K562 (cell line): Measurements from ENCODE around the gene GIMAP8. TPM values are rescaled to one million over a fixed set of nuclear protein-coding genes. Genes with fewer than 3 reads are reported as not detected.

Source experiments
- ATAC-seq: fragments of 200-7000 bp; cut with Tn5 transposase; 3 replicates; pipeline ENCODE4 v1.9.1; 2020; ENCODE audit warnings: moderate library complexity
- BruUV-seq: library from RNA; stranded (reverse); fragments of 400-500 nt; replicated peaks from 2 replicates; lab custom pipeline; 2021; lab: Mats Ljungman, UMichigan
- CTCF ChIA-PET: fragments of 300-600 bp; formaldehyde crosslinking; extraction: SDS; loops from one replicate; lab custom pipeline; 2021; ENCODE audit warnings: low intra/inter-chr PET ratio; lab: Yijun Ruan, JAX
- POLR2A ChIA-PET: fragments of 300-600, 350-650 bp; sonication (Branson Sonifier 250); formaldehyde crosslinking; extraction: SDS; loops from one replicate; lab custom pipeline; 2021; ENCODE audit warnings: antibody characterized with exemption, inconsistent platforms; lab: Yijun Ruan, JAX
- DNase-seq, 4 experiments: peaks; one replicate each; pipeline versions ENCODE4 v3.0.0 to v3.0.0-alpha.2; 2011 to 2018; ENCODE audit warnings: low spot score in 3 of 4, mixed read lengths in 3 of 4; ENCODE audit errors: extremely low read depth in 1 of 4
- FAIRE-seq: peaks from 2 replicates; lab custom pipeline; 2011; peaks lifted over from hg19 to GRCh38; lab: Jason Lieb, UNC
- H2AFZ ChIP-seq: 2 replicates; pipeline ENCODE4 v1.6.0; 2011; ENCODE audit warnings: low read depth, low read length, control low read depth, inconsistent platforms
- H3K27ac ChIP-seq: fragments of 200-600 bp; 3 replicates; pipeline ENCODE4 v1.8.0; 2011; ENCODE audit warnings: low read depth, mild to moderate bottlenecking, control low read depth, inconsistent platforms, low read length, moderate library complexity, mixed read lengths; ENCODE audit errors: extremely low read depth
- H3K27me3 ChIP-seq, 2 experiments: fragments of 300-600 bp in 1 of 2; 2 replicates in 1 of 2; 3 replicates in 1 of 2; pipeline versions ENCODE4 v1.6.0 to v1.8.0; 2011; ENCODE audit warnings: inconsistent platforms in 2 of 2, low read length in 2 of 2, mild to moderate bottlenecking in 1 of 2, mixed read lengths in 1 of 2, moderate library complexity in 1 of 2; ENCODE audit not compliant: control insufficient read depth in 2 of 2, insufficient read depth in 2 of 2
- H3K36me3 ChIP-seq: fragments of 300-600 bp; 3 replicates; pipeline ENCODE4 v1.8.0; 2011; ENCODE audit warnings: mild to moderate bottlenecking, low read length, inconsistent platforms; ENCODE audit not compliant: control insufficient read depth, insufficient read depth
- H3K4me1 ChIP-seq, 2 experiments: fragments of 200-600 bp in 1 of 2; replicated peaks in 1 of 2; 2 replicates in 1 of 2; 3 replicates in 1 of 2; pipeline versions ENCODE4 v1.5.1 to v1.8.0; 2011; ENCODE audit warnings: inconsistent platforms in 2 of 2, low read length in 2 of 2, mild to moderate bottlenecking in 1 of 2, mixed read lengths in 1 of 2, moderate library complexity in 1 of 2; ENCODE audit not compliant: control insufficient read depth in 2 of 2, insufficient read depth in 2 of 2
- H3K4me2 ChIP-seq: 2 replicates; pipeline ENCODE4 v1.6.1; 2011; ENCODE audit warnings: low read length, control low read depth, inconsistent platforms, mixed read lengths; ENCODE audit not compliant: insufficient read depth
- H3K4me3 ChIP-seq: fragments of 200-600 bp; sonication (generic), shearing (Covaris generic); 2 replicates; pipeline ENCODE4 v1.5.1; 2016; ENCODE audit warnings: control low read depth, inconsistent platforms
- H3K79me2 ChIP-seq: fragments of 200-600 bp; 3 replicates; pipeline ENCODE4 v1.8.0; 2011; ENCODE audit warnings: low read length, inconsistent platforms; ENCODE audit not compliant: control insufficient read depth, insufficient read depth
- H3K9ac ChIP-seq, 2 experiments: 2 replicates each; pipeline versions ENCODE4 v1.6.0 to v1.6.1; 2011; ENCODE audit warnings: low read depth in 2 of 2, low read length in 2 of 2, control low read depth in 1 of 2, inconsistent platforms in 1 of 2, mild to moderate bottlenecking in 1 of 2, mixed read lengths in 1 of 2; ENCODE audit not compliant: insufficient read depth in 1 of 2
- H3K9me1 ChIP-seq: one replicate; pipeline ENCODE4 v1.6.0; 2011; ENCODE audit warnings: inconsistent platforms, mild to moderate bottlenecking, low read length, moderate library complexity; ENCODE audit not compliant: control insufficient read depth, insufficient read depth
- H3K9me3 ChIP-seq: replicated peaks from 2 replicates; pipeline ENCODE4 v1.5.1; 2011; ENCODE audit warnings: low read depth, low read length, inconsistent platforms; ENCODE audit not compliant: control insufficient read depth, insufficient read depth
- H4K20me1 ChIP-seq: replicated peaks from 2 replicates; pipeline ENCODE4 v1.6.1; 2011; ENCODE audit warnings: low read length, inconsistent platforms, mixed read lengths; ENCODE audit not compliant: control insufficient read depth, insufficient read depth
- CBX8 ChIP-seq: fragments of 200-600 bp; sonication (generic); IDR thresholded peaks from 2 replicates; pipeline ENCODE4 v1.6.1; 2012; ENCODE audit warnings: borderline replicate concordance, mixed run types, low read depth, mild to moderate bottlenecking, moderate library complexity, mixed read lengths, low read length, control low read depth, inconsistent platforms; ENCODE audit not compliant: poor library complexity, severe bottlenecking; ENCODE audit errors: extremely low read depth
- HMG20B ChIP-seq: fragments of 250-450 bp; sonication (Bioruptor Pico); IDR thresholded peaks from 2 replicates; pipeline ENCODE4 v1.5.0; 2021; ENCODE audit warnings: mild to moderate bottlenecking
- HNRNPL ChIP-seq: fragments of 200-400 bp; formaldehyde crosslinking; IDR thresholded peaks from 2 replicates; pipeline ENCODE4 v1.6.1; 2017; ENCODE audit warnings: low read depth, mild to moderate bottlenecking, low read length
- HNRNPUL1 ChIP-seq: fragments of 200-400 bp; formaldehyde crosslinking; IDR thresholded peaks from 2 replicates; pipeline ENCODE4 v1.6.1; 2017; ENCODE audit warnings: low read length
- KDM5B ChIP-seq: fragments of 200-600 bp; sonication (generic); IDR thresholded peaks from 2 replicates; pipeline ENCODE4 v1.6.1; 2012; ENCODE audit warnings: low read depth, mild to moderate bottlenecking, moderate library complexity, low read length, control low read depth, inconsistent platforms; ENCODE audit not compliant: insufficient replicate concordance
- NCOA4 ChIP-seq: fragments of 450-650 bp; IDR thresholded peaks from 2 replicates; pipeline ENCODE4 v1.6.1; 2018; ENCODE audit warnings: mild to moderate bottlenecking; ENCODE audit not compliant: partially characterized antibody
- RBFOX2 ChIP-seq: fragments of 200-400 bp; formaldehyde crosslinking; IDR thresholded peaks from 2 replicates; pipeline ENCODE4 v1.6.1; 2017; ENCODE audit warnings: low read depth, mild to moderate bottlenecking, low read length, moderate library complexity
- RBM25 ChIP-seq: fragments of 200-400 bp; formaldehyde crosslinking; IDR thresholded peaks from 2 replicates; pipeline ENCODE4 v1.6.1; 2018; ENCODE audit warnings: low read length, low read depth, moderate library complexity; ENCODE audit not compliant: severe bottlenecking
- SMARCC2 ChIP-seq: fragments of 450-650 bp; IDR thresholded peaks from 2 replicates; pipeline ENCODE4 v1.6.1; 2017; ENCODE audit warnings: antibody characterized with exemption, moderate library complexity, mild to moderate bottlenecking, low read depth
- SRSF3 ChIP-seq: fragments of 200-400 bp; formaldehyde crosslinking; IDR thresholded peaks from 2 replicates; pipeline ENCODE4 v1.6.1; 2016; ENCODE audit warnings: mild to moderate bottlenecking, low read length, moderate library complexity; ENCODE audit not compliant: insufficient read depth
- TOE1 ChIP-seq, 2 experiments: fragments of 450-650 bp in 1 of 2; sonication (generic) in 1 of 2; formaldehyde crosslinking in 1 of 2; IDR thresholded peaks; 2 replicates each; pipeline versions ENCODE4 v1.7.1 to v1.8.0; 2016 to 2022; ENCODE audit warnings: borderline replicate concordance in 2 of 2, mild to moderate bottlenecking in 2 of 2, antibody characterized with exemption in 1 of 2, inconsistent platforms in 1 of 2, low read depth in 1 of 2, missing genetic modification reagents in 1 of 2, moderate library complexity in 1 of 2
- ZBTB2 ChIP-seq: fragments of 450-650 bp; IDR thresholded peaks from 2 replicates; pipeline ENCODE4 v1.6.1; 2016; ENCODE audit warnings: antibody characterized with exemption
- ZBTB33 ChIP-seq: sonication (generic); formaldehyde crosslinking; IDR thresholded peaks from 2 replicates; pipeline ENCODE4 v1.8.1; 2023; ENCODE audit warnings: mild to moderate bottlenecking, missing genetic modification reagents
- ZFX ChIP-seq: sonication (generic); formaldehyde crosslinking; IDR thresholded peaks from 2 replicates; pipeline ENCODE4 v1.8.0; 2022; ENCODE audit warnings: mild to moderate bottlenecking, missing genetic modification reagents, moderate library complexity
- ZNF121 ChIP-seq: sonication (generic); formaldehyde crosslinking; conservative IDR thresholded peaks from 2 replicates; pipeline ENCODE4 v1.8.0; 2022; ENCODE audit warnings: missing genetic modification reagents
- WGBS: fragments of 100-300 bp; shearing (Covaris generic); methylation state at CpG from one replicate; pipeline ENCODE4 v1.1.6; 2016; ENCODE audit warnings: low coverage, mixed read lengths; ENCODE audit not compliant: insufficient coverage; ENCODE audit errors: missing lambda C conversion rate; 5-methylcytosine and 5-hydroxymethylcytosine counted together
- in situ Hi-C: fragments of 300-500 bp; cut with MboI; formaldehyde crosslinking; loops from 4 replicates; pipeline ENCODE4 v1.15.0; 2018; ENCODE audit warnings: inconsistent platforms, mixed read lengths
- intact Hi-C: fragments of 100-400 bp; cut with micrococcal nuclease; formaldehyde crosslinking; loops from 2 replicates; pipeline ENCODE4 v1.14.2; 2022
- polyA plus RNA-seq, 8 experiments: library from polyadenylated mRNA; depleted of rRNA in 4 of 8; stranded (reverse) in 5 of 8; unstranded in 3 of 8; fragments of >200 nt; fragmentation: Nextera tagmentation in 2 of 8; fragmentation: Illumina TruSeq in 1 of 8; extraction: Ambion mirVana in 2 of 8; extraction: Trizol in 1 of 8; gene quantifications; 2 replicates each; pipeline versions ENCODE4 v1.2.1 to v1.2.3, GENCODE V29; 2011 to 2014; ENCODE audit warnings: inconsistent platforms in 1 of 8, missing spikeins in 1 of 8
- total RNA-seq, 7 experiments: library from RNA; depleted of rRNA in 6 of 7; stranded (reverse); fragments of >200 nt in 6 of 7; fragmentation: Illumina TruSeq in 2 of 7; extraction: Trizol in 2 of 7; gene quantifications; 2 replicates each; pipeline versions ENCODE4 v1.2.1 to v1.2.3, GENCODE V29; 2011 to 2021; ENCODE audit warnings: low replicate concordance in 1 of 7

GIMAP8 gene
- total and polyA plus RNA-seq, 9 of the 15 experiments (the other 6 are each of a cell fraction or from before 2014, with no cell fraction given) = not detected

- H4K20me1 ChIP-seq = no peaks in the 10 kb centered on the region
- ChIA-PET CTCF (no interaction called here), POLR2A (interaction anchor here (1.3 to 1.4 kb wide), 4 partner anchors 10 to 40 kb away, joined by 3 to 5 read pairs (median 4); partner anchors contain the start of gene REPIN1)
- no peak overlapping the region for H2AFZ ChIP-seq
- H3K4me3 ChIP-seq = no peak overlapping the region
- no peaks in the 10 kb centered on the region for H3K9me3 ChIP-seq
- H3K36me3 ChIP-seq = peaks cover 13% of the 10 kb centered on the region; the same call in 1 of the 3 replicates
- 98% methylated on average over 67 of the region's 91 CpGs for WGBS
- FAIRE-seq = no peak
- no peak overlapping the region for H3K9ac ChIP-seq
- H3K79me2 ChIP-seq = peaks cover 23% of the 10 kb centered on the region; the same call in 2 of the 3 replicates
- no peaks in the 10 kb centered on the region for H3K27me3 ChIP-seq
- no TSS peak for BruUV-seq
- H3K9me1 ChIP-seq = peaks cover 2% of the 10 kb centered on the region
- intact Hi-C loops (no loop called here), in situ Hi-C loops (no loop called here)
- no peak overlapping the region; the same call in 2 of the 3 replicates for H3K27ac ChIP-seq
- DNase-seq = peak in 1 of 4 experiments; percentile 38
- peaks cover 34 to 64% of the 10 kb centered on the region in 2 experiments for H3K4me1 ChIP-seq
- ATAC-seq = no peak
- no peak overlapping the region for H3K4me2 ChIP-seq
- TF ChIP-seq RBFOX2 (0 out of 2 replicates have a peak, but pooled peaks have one; percentile 37), HNRNPL (peak; percentile 56; the same call in 1 of the 2 replicates), HNRNPUL1 (no peak), TOE1 (IDR thresholded peaks at IDR 0.05; ENCODE audit: borderline replicate concordance) (no peak), TOE1 (CRISPR knock-in tag; IDR thresholded peaks at IDR 0.05; ENCODE audit: borderline replicate concordance, low read depth) (no peak), SMARCC2 (no peak), CBX8 (no peak), KDM5B (no peak), ZBTB33 (CRISPR knock-in tag) (peak; percentile 95), ZFX (CRISPR knock-in tag) (0 out of 2 replicates have a peak, but pooled peaks have one; percentile 15), SRSF3 (no peak), HMG20B (CRISPR knock-in tag) (no peak), NCOA4 (no peak), ZNF121 (CRISPR knock-in tag) (no peak), ZBTB2 (no peak), RBM25 (no peak)
Measured at GRCh38 chr7:150407588-150408392, 42.6 kb upstream of the GIMAP8 start.
